SKM-1 (cell line): Measurements from ENCODE around the gene R3HDM4.

ENCODE experiments used
- DNase-seq: peaks from one replicate; lab custom pipeline; 2025; ENCODE audit not compliant: unreplicated experiment; lab: John Stamatoyannopoulos, UW

The R3HDM4 gene

GRCh38 chr19:947707-948539 lies 34.9 kb upstream of the R3HDM4 start:
- DNase-seq = no peak

- no peak for DNase-seq
Measured at GRCh38 chr19:947090-947706, 34.2 kb upstream of the R3HDM4 start.

GRCh38 chr19:945401-946252 lies 32.6 kb upstream of the R3HDM4 start:
- DNase-seq = no peak

GRCh38 chr19:944663-945241 lies 31.7 kb upstream of the R3HDM4 start:
- no peak for DNase-seq

- no peak for DNase-seq
Measured at GRCh38 chr19:944171-944567, 31.1 kb upstream of the R3HDM4 start.

- no peak for DNase-seq
Measured at GRCh38 chr19:943551-944170, 30.6 kb upstream of the R3HDM4 start.

- no peak for DNase-seq
Measured at GRCh38 chr19:942133-942645, 29.2 kb upstream of the R3HDM4 start.

GRCh38 chr19:941292-942132 lies 28.5 kb upstream of the R3HDM4 start:
- no peak for DNase-seq

GRCh38 chr19:940591-941291 lies 27.7 kb upstream of the R3HDM4 start:
- DNase-seq = no peak

GRCh38 chr19:939922-940321 lies 26.9 kb upstream of the R3HDM4 start:
- no peak for DNase-seq

GRCh38 chr19:939439-939838 lies 26.4 kb upstream of the R3HDM4 start:
- DNase-seq = no peak

GRCh38 chr19:938233-938923 lies 25.4 kb upstream of the R3HDM4 start:
- no peak for DNase-seq

GRCh38 chr19:937259-937694 lies 24.3 kb upstream of the R3HDM4 start:
- no peak for DNase-seq

- DNase-seq = no peak
Measured at GRCh38 chr19:936175-936546, 23.1 kb upstream of the R3HDM4 start.

- no peak for DNase-seq
Measured at GRCh38 chr19:934865-935479, 22.0 kb upstream of the R3HDM4 start.

GRCh38 chr19:934197-934840 lies 21.3 kb upstream of the R3HDM4 start:
- no peak for DNase-seq

GRCh38 chr19:933553-933882 lies 20.5 kb upstream of the R3HDM4 start:
- no peak for DNase-seq
